Spleen (tissue), 11 donors: Measurements from ENCODE around the gene DEK. TPM values are rescaled to one million over a fixed set of nuclear protein-coding genes. Genes with fewer than 3 reads are reported as not detected.

Experiments used
- DNase-seq: peaks from one replicate; pipeline ENCODE4 v3.0.0-alpha.2; 2020
- H3K27ac ChIP-seq, 8 donors: fragments of 200-600 bp; sonication (generic) in 7 of 8; 1 replicate in 4 of 8; 2 replicates in 4 of 8; pipeline versions ENCODE4 v1.5.0 to v1.8.0; 2016 to 2021; ENCODE audit warnings: inconsistent platforms in 4 of 8, mild to moderate bottlenecking in 4 of 8, moderate library complexity in 1 of 8
- H3K27me3 ChIP-seq, 7 donors: fragments of 200-600 bp; sonication (generic) in 6 of 7; replicated peaks in 1 of 7; 1 replicate in 4 of 7; 2 replicates in 3 of 7; pipeline versions ENCODE4 v1.5.0 to v1.8.0; 2016 to 2021; ENCODE audit warnings: inconsistent platforms in 3 of 7, mild to moderate bottlenecking in 1 of 7
- H3K36me3 ChIP-seq, 6 donors: fragments of 200-600 bp; sonication (generic) in 5 of 6; 1 replicate in 4 of 6; 2 replicates in 2 of 6; pipeline versions ENCODE4 v1.5.0 to v1.8.0; 2016 to 2021; ENCODE audit warnings: inconsistent platforms in 2 of 6
- H3K4me1 ChIP-seq, 6 donors: fragments of 200-600 bp; sonication (generic) in 5 of 6; 1 replicate in 3 of 6; 2 replicates in 3 of 6; pipeline versions ENCODE4 v1.5.0 to v1.8.0; 2016 to 2021; ENCODE audit warnings: inconsistent platforms in 3 of 6
- H3K4me3 ChIP-seq, 8 donors: fragments of 200-600 bp; sonication (generic) in 7 of 8; 1 replicate in 4 of 8; 2 replicates in 4 of 8; pipeline versions ENCODE4 v1.5.0 to v1.8.0; 2016 to 2021; ENCODE audit warnings: inconsistent platforms in 4 of 8, mild to moderate bottlenecking in 4 of 8, moderate library complexity in 2 of 8
- H3K9me3 ChIP-seq, 8 donors: fragments of 200-600 bp; sonication (generic) in 7 of 8; 1 replicate in 4 of 8; 2 replicates in 4 of 8; pipeline versions ENCODE4 v1.5.0 to v1.8.0; 2016 to 2021; ENCODE audit warnings: inconsistent platforms in 4 of 8
- POLR2A ChIP-seq, 3 donors: fragments of 450-650 bp; IDR thresholded peaks; one replicate each; pipeline ENCODE4 v1.5.1; 2017; ENCODE audit warnings: antibody characterized with exemption in 3 of 3, mild to moderate bottlenecking in 1 of 3
- POLR2AphosphoS5 ChIP-seq, 3 donors: sonication (generic); formaldehyde crosslinking; IDR thresholded peaks; one replicate each; pipeline ENCODE4 v1.5.1; 2017; ENCODE audit warnings: antibody characterized with exemption in 3 of 3
- WGBS, 5 donors: extraction: QIAGEN DNeasy Blood & Tissue Kit in 3 of 5; methylation state at CpG; one replicate each; pipeline versions ENCODE4 v1.1.5 to v1.1.7; 2013 to 2018; 5-methylcytosine and 5-hydroxymethylcytosine counted together
- intact Hi-C: fragments of 100-400 bp; cut with DNase I; formaldehyde crosslinking; loops from one replicate; pipeline ENCODE4 v1.15.0; 2023; ENCODE audit warnings: low total_unique reads
- polyA plus RNA-seq, 3 donors: library from polyadenylated mRNA; stranded (reverse); fragments of 200-250 nt; gene quantifications; one replicate each; pipeline ENCODE4 v1.2.1, GENCODE V29; 2013
- total RNA-seq, 7 donors: library from RNA; depleted of rRNA in 3 of 7; stranded (reverse); fragments of >200 nt in 3 of 7; fragmentation: NEBNext Ultra II Directional in 4 of 7; extraction: Animal tissue kit (Norgen Biotek cat#: 25700) in 4 of 7; gene quantifications; one replicate each; pipeline versions ENCODE4 v1.1.0 to v1.2.1, GENCODE V29; 2016 to 2021
- TF ChIP-seq, protein P1 (sequence below), 11 experiments: fragments of 200-600 bp in 7 of 11; fragments of 450-650 bp in 4 of 11; sonication (generic) in 4 of 11; IDR thresholded peaks in 8 of 11; conservative IDR thresholded peaks in 3 of 11; 1 replicate in 7 of 11; 2 replicates in 4 of 11; pipeline versions ENCODE4 v1.4.0 to v1.8.0; 2016 to 2021; ENCODE audit warnings: antibody characterized with exemption in 11 of 11, inconsistent platforms in 4 of 11, mild to moderate bottlenecking in 1 of 11
- donor health status: healthy with polysubstance abuse.
- donor health status: DM: no; HTN: no; CAD: no; lungs with moderate emphysema.
- donor health status: DM: no; HTN: no; CAD: no.
- donor health status: Bipolar disorder and iron deficiency.
- donor health status: healthy.
- donor health status: DM: no; HTN: no; CAD: no.
- donor health status: DM: yes; HTN: yes; CAD: no.

Gene DEK
- total and polyA plus RNA-seq, 10 donors: 27.4 to 133 (median 73.9) TPM

DNA sequence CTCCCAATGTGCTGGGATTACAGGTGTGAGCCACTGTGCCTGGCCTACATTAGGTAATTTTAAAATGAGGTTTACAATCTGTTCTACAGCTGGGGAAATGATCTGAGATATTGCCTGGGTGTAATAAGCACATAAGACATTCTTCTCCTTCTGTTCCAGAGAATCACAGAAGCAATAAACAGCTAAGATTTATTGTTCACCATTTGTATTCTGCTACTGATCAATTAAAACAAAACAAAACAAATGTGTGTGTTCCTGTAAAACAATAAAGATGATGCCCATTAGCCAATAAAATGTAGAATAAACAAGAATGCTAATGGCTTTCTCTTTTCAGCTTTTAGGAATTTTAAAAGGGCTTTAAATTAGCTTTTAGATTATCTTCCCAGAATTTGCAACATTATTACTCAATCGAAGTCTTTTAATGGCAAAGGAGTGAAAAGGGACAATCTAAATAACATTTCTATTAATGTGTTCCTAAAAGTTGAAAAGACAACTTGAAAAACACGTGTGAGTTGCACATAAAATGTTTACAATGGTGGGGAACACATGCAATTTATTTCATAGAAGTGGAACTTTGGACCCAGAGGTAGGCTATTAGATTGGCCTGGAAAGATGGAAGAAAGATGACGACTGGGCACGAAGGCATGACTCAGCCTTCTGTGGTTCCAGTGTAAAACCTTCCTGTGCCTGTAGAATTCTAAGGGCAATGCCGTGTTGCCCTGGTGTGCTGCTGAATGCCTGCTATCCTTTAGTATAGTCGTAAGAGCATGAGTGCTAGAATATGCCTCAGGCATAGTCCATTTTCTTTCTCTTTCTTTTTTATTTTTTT, 29.0 kb upstream of the DEK start:
- Histone ChIP-seq H3K27me3 (peaks cover 0 to 4% (median 0%) of the 10 kb centered on the region in 7 donors), H3K36me3 (no peaks in the 10 kb centered on the region), H3K27ac (no peak overlapping the region), H3K4me3 (no peak overlapping the region), H3K4me1 (no peaks in the 10 kb centered on the region), H3K9me3 (no peaks in the 10 kb centered on the region)
- TF ChIP-seq POLR2AphosphoS5 (IDR thresholded peaks at IDR 0.05) (no peak), POLR2A (IDR thresholded peaks at IDR 0.05) (no peak)
- TF ChIP-seq, protein P1, sequence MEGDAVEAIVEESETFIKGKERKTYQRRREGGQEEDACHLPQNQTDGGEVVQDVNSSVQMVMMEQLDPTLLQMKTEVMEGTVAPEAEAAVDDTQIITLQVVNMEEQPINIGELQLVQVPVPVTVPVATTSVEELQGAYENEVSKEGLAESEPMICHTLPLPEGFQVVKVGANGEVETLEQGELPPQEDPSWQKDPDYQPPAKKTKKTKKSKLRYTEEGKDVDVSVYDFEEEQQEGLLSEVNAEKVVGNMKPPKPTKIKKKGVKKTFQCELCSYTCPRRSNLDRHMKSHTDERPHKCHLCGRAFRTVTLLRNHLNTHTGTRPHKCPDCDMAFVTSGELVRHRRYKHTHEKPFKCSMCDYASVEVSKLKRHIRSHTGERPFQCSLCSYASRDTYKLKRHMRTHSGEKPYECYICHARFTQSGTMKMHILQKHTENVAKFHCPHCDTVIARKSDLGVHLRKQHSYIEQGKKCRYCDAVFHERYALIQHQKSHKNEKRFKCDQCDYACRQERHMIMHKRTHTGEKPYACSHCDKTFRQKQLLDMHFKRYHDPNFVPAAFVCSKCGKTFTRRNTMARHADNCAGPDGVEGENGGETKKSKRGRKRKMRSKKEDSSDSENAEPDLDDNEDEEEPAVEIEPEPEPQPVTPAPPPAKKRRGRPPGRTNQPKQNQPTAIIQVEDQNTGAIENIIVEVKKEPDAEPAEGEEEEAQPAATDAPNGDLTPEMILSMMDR (IDR thresholded peaks at IDR 0.05 in 8 of 11, conservative IDR thresholded peaks at IDR 0.05 in 3 of 11): no peak
- intact Hi-C loops: no loop called here
- no peak for DNase-seq
- 52 to 68% (median 62%) methylated on average over 6 of the region's 6 CpGs for WGBS, 5 donors

DNA sequence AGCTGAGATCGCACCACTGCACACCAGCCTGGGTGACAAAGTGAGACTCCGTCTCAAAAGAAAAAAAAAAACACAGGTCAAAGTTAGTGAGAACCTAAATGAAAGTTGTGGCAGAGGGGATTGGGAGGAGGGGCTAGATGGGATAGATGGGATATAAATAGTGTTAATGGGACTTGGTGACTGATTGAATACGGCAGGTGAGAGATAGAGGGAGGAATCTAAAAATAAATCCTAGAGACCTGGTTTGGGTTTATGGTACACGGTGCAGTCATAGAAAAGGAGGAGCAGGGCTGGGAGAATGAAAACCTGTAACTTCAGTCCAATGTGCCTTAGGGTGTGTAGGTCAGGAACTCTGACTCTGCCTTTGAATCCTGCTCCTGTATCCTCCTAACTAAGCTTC, 25.0 kb upstream of the DEK start:
- WGBS, 5 donors: 56 to 96% (median 80%) methylated on average over 4 of the region's 4 CpGs
- Histone ChIP-seq H3K36me3 (no peaks in the 10 kb centered on the region), H3K9me3 (no peaks in the 10 kb centered on the region), H3K27me3 (peaks cover 0 to 6% (median 0%) of the 10 kb centered on the region in 7 donors), H3K27ac (no peak overlapping the region), H3K4me3 (no peak overlapping the region), H3K4me1 (no peaks in the 10 kb centered on the region)
- TF ChIP-seq, protein P1 (IDR thresholded peaks at IDR 0.05 in 8 of 11, conservative IDR thresholded peaks at IDR 0.05 in 3 of 11): no peak
- TF ChIP-seq POLR2A (IDR thresholded peaks at IDR 0.05): no peak
- no peak for TF ChIP-seq POLR2AphosphoS5 (IDR thresholded peaks at IDR 0.05)
- no peak for DNase-seq
- intact Hi-C loops: no loop called here

DNA sequence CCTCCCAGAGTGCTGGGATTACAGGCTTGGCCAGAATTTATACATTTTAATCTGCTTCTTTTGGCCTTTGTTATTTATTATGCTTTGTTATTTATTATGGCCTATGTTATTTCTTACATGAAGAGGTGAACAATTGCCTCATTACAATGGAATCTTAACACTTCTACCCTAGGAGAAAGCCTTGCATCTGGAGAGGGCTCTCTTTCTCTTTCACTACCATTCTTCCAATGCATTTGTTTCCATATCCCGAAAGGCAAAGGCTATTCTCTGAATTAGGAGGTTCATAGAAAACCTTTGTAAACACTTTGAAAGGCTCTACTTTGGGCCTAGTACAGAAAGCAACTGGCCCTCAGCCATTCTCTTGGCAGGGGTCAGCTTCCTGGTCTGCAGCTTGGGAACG, 19.9 kb upstream of the DEK start:
- no peaks in the 10 kb centered on the region for H3K36me3 ChIP-seq
- H3K4me1 ChIP-seq: no peaks in the 10 kb centered on the region
- TF ChIP-seq POLR2A (IDR thresholded peaks at IDR 0.05): no peak
- H3K4me3 ChIP-seq: no peak overlapping the region
- H3K27ac ChIP-seq: no peak overlapping the region
- intact Hi-C loops: no loop called here
- DNase-seq: no peak
- H3K27me3 ChIP-seq: peaks cover 0 to 27% (median 5%) of the 10 kb centered on the region in 7 donors
- 85 to 93% (median 92%) methylated on average over 2 of the region's 2 CpGs for WGBS, 5 donors
- H3K9me3 ChIP-seq: no peaks in the 10 kb centered on the region

DNA sequence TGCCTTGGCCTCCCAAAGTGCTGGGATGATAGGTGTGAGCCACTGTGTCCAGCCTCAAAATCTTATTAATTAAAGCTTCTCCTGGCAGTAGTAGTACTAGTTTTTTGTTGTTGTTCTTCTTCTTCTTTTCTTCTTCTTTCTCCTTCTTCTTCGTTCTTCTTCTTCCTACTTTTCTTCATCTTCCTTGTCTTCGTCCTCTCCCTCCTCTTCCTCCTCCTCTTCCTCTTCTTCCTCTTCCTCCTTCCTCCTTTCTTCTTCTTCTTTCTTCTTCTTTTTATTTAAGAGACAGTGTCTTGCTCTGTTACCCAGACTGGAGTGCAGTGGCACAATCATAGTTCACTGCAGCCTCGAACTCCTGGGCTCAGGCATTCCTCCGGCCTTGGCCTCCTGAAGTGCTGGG, 17.2 kb upstream of the DEK start:
- no peak overlapping the region for H3K27ac ChIP-seq
- H3K36me3 ChIP-seq: no peaks in the 10 kb centered on the region
- peaks cover 0 to 13% (median 10%) of the 10 kb centered on the region in 6 donors for H3K4me1 ChIP-seq
- H3K9me3 ChIP-seq: no peaks in the 10 kb centered on the region
- H3K4me3 ChIP-seq: no peak overlapping the region
- WGBS, 5 donors: 56 to 78% (median 61%) methylated on average over 3 to 4 of the region's 4 CpGs
- intact Hi-C loops: no loop called here
- TF ChIP-seq, protein P1 (IDR thresholded peaks at IDR 0.05 in 8 of 11, conservative IDR thresholded peaks at IDR 0.05 in 3 of 11): no peak
- no peak for TF ChIP-seq POLR2A (IDR thresholded peaks at IDR 0.05)
- TF ChIP-seq POLR2AphosphoS5 (IDR thresholded peaks at IDR 0.05): no peak
- peaks cover 0 to 53% (median 24%) of the 10 kb centered on the region in 7 donors for H3K27me3 ChIP-seq
- DNase-seq: no peak
